HEK293 (cell line): ENCODE data around the gene OCA2.

ENCODE experiments used
- ATF2 ChIP-seq: fragments of 450-650 bp; formaldehyde crosslinking; IDR thresholded peaks from 2 replicates; pipeline ENCODE4 v1.5.1; 2016; ENCODE audit warnings: missing biosample characterization, missing genetic modification characterization, low read depth
- CTCF ChIP-seq: fragments of 450-650 bp; formaldehyde crosslinking; IDR thresholded peaks from 2 replicates; pipeline ENCODE4 v1.5.1; 2016; ENCODE audit warnings: missing biosample characterization, missing genetic modification characterization
- KLF8 ChIP-seq: fragments of 450-650 bp; formaldehyde crosslinking; IDR thresholded peaks from 2 replicates; pipeline ENCODE4 v1.5.1; 2016; ENCODE audit warnings: missing biosample characterization, missing genetic modification characterization
- YY1 ChIP-seq: fragments of 450-650 bp; formaldehyde crosslinking; IDR thresholded peaks from 2 replicates; pipeline ENCODE4 v1.5.1; 2018; ENCODE audit warnings: missing biosample characterization, missing genetic modification characterization
- ZEB2 ChIP-seq: fragments of 450-650 bp; formaldehyde crosslinking; IDR thresholded peaks from 2 replicates; pipeline ENCODE4 v1.5.1; 2016; ENCODE audit warnings: missing biosample characterization, missing genetic modification characterization
- ZNF157 ChIP-seq: fragments of 450-650 bp; formaldehyde crosslinking; IDR thresholded peaks from 2 replicates; pipeline ENCODE4 v1.5.1; 2016; ENCODE audit warnings: missing biosample characterization, missing genetic modification characterization
- ZNF175 ChIP-seq: fragments of 450-650 bp; formaldehyde crosslinking; IDR thresholded peaks from 2 replicates; pipeline ENCODE4 v1.5.1; 2016; ENCODE audit warnings: missing biosample characterization, missing genetic modification characterization
- ZNF518A ChIP-seq: fragments of 450-650 bp; formaldehyde crosslinking; conservative IDR thresholded peaks from 2 replicates; pipeline ENCODE4 v1.5.1; 2016; ENCODE audit warnings: low read depth, missing biosample characterization, missing genetic modification characterization
- ZNF701 ChIP-seq: fragments of 450-650 bp; formaldehyde crosslinking; IDR thresholded peaks from 2 replicates; pipeline ENCODE4 v1.5.1; 2016; ENCODE audit warnings: missing biosample characterization, missing genetic modification characterization

GRCh38 chr15:27808182-27808581 is 290.9 kb downstream of the OCA2 start:
- TF ChIP-seq ZEB2 (no peak), CTCF (no peak), ZNF157 (tag by site-specific recombination) (no peak), YY1 (tag by site-specific recombination) (no peak), KLF8 (tag by site-specific recombination) (no peak), ATF2 (tag by site-specific recombination) (no peak), ZNF175 (tag by site-specific recombination) (no peak), ZNF701 (tag by site-specific recombination) (no peak), ZNF518A (tag by site-specific recombination) (no peak)
